Body of pancreas (tissue), 4 donors: Measurements from ENCODE around the gene KRTAP29-1.
"Not testable (repeated sequence)": the region's sequence is repeated elsewhere in the genome, so short reads cannot be mapped to it uniquely, and the experiment has no call there.

Experiments used
- POLR2A ChIP-seq, 3 donors: fragments of 450-650 bp; IDR thresholded peaks; one replicate each; pipeline ENCODE4 v1.6.1; 2016; ENCODE audit warnings: antibody characterized with exemption in 3 of 3, mild to moderate bottlenecking in 2 of 3
- TF ChIP-seq, protein P1 (sequence below), 7 experiments: fragments of 450-650 bp in 4 of 7; fragments of 200-600 bp in 3 of 7; sonication (generic) in 3 of 7; IDR thresholded peaks; one replicate each; pipeline ENCODE4 v1.5.1; 2016 to 2019; ENCODE audit warnings: antibody characterized with exemption in 7 of 7

GRCh38 chr17:41255381-41256290 lies 47.0 kb downstream of the KRTAP29-1 start, which contains the start of gene KRTAP9-9:
- TF ChIP-seq, protein P1, sequence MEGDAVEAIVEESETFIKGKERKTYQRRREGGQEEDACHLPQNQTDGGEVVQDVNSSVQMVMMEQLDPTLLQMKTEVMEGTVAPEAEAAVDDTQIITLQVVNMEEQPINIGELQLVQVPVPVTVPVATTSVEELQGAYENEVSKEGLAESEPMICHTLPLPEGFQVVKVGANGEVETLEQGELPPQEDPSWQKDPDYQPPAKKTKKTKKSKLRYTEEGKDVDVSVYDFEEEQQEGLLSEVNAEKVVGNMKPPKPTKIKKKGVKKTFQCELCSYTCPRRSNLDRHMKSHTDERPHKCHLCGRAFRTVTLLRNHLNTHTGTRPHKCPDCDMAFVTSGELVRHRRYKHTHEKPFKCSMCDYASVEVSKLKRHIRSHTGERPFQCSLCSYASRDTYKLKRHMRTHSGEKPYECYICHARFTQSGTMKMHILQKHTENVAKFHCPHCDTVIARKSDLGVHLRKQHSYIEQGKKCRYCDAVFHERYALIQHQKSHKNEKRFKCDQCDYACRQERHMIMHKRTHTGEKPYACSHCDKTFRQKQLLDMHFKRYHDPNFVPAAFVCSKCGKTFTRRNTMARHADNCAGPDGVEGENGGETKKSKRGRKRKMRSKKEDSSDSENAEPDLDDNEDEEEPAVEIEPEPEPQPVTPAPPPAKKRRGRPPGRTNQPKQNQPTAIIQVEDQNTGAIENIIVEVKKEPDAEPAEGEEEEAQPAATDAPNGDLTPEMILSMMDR (IDR thresholded peaks at IDR 0.05): not testable (repeated sequence)
- not testable (repeated sequence) for TF ChIP-seq POLR2A (IDR thresholded peaks at IDR 0.05)
